Left lobe of liver (tissue), 2 donors: ENCODE measurements around the gene TTC28. TPM values are rescaled to one million over a fixed set of nuclear protein-coding genes. Genes with fewer than 3 reads are reported as not detected.

Source experiments
- ATAC-seq: fragments of 200-7000 bp; cut with Tn5 transposase; one replicate; pipeline ENCODE4 v1.9.1; 2020; ENCODE audit warnings: mild to moderate bottlenecking, moderate library complexity
- DNase-seq: peaks from one replicate; pipeline ENCODE4 v3.0.0-alpha.2; 2020; ENCODE audit warnings: low spot score
- total RNA-seq: library from RNA; stranded (reverse); gene quantifications from one replicate; pipeline ENCODE4 v1.2.1, GENCODE V29; 2021
- donor health status: DM: no; HTN: no; CAD: no; lungs with moderate emphysema.
- donor health status: DM: no; HTN: yes; CAD: no.

Gene TTC28
- total RNA-seq, 1 donor from 2014 or later, result 12.3 TPM

DNA sequence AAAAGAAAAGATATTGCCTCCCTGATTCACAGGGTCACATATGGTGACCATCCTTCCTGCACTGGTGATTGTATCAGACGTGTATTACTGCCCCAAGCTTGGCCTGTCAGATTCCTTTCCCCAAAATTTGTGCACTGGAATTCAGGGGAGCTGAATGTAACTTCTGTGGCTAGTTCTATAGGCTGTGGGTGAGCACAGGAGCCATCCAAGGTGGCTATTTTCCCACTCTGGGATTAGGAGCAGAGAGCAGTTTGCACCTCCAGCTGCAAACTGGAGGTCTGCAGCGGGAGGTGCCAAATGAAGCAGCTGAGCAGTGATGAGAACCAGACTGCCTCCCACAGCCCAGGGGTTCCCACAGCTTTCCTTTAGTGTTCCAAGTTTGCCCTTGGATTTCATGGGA lies 636.4 kb downstream of the TTC28 start:
- ATAC-seq, result no peak
- DNase-seq, result no peak

DNA sequence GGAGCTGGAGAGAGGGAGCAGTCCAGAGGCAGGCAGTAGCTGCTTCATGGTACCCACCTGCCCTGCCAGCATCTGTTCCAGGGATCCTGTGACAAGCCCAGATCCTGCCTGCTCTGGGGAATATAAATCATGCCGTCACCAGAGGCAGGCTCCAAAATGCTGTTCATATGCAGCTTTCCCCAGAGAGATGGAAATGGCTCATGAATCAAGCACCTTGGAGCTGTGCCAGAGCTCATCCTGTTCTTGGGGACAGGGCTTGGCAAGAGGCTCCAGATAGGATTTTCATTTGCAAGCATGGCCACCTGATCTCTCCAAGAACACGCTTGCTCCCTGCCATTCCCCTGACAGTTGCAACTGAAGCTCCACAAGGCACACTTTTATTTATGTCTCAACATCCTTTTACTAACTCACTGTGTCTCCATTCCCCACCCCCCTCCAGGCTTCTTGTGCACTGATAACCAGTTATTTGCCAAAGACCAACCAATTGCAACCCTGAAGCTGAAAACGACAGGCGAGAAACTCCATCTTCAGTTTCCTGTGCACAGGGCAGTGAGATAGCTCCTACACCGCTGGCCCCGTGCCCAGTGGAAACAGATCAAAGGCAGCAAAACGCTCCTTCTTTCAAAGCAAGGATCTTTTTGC lies 644.8 kb downstream of the TTC28 start:
- peak; percentile 62 for DNase-seq
- ATAC-seq, result peak; percentile 64

DNA sequence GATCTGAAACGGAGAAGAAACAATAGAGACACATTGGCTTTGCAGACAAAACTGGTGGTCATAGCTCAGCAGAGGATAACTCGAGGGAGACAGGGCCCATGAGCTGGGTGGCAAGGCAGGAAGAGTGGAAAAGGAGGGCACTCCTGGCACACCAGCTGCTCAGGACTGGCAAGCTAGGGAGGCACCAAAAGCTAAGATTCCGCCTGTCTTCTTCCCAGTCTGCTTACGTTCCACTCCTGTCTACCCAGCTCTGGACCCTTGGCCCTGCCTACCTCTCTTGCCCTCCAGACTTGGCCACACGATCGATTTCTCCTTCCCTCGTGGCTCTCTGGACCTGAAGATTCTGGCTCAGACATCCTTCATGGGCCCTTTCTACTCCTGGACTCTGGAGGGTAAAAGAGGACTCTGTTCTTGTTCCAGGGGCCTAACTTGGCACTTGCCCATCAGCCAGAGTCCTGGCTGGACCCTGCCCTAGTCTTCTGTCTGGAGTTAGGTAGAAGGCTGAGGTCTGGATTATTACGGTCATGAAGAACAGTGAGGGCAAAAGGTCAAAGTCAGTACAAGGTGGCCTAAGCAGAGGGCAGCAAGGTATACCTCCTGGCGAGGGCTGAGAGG lies 645.4 kb downstream of the TTC28 start:
- DNase-seq (peak; percentile 34), ATAC-seq (no peak)

DNA sequence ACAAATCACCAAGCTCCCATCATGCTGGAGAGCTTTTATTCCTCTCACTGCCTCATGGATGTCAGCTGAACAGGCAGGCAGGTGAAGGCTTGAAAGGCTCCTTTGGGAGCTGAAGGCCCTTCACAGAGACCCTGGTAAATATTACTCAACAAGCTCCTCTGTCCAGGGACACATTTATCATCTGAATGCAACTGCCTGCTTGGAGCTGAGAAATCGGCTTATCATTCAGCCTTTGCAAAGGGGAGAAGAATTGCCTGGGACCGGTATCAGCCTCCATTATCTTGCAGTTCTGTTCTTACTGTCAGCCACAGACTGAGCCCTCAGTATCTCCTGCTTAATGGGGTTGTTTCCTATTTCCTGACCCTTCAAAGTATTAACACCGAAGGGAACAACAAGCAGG lies 646.8 kb downstream of the TTC28 start:
- ATAC-seq, result no peak
- peak; percentile 14 for DNase-seq

DNA sequence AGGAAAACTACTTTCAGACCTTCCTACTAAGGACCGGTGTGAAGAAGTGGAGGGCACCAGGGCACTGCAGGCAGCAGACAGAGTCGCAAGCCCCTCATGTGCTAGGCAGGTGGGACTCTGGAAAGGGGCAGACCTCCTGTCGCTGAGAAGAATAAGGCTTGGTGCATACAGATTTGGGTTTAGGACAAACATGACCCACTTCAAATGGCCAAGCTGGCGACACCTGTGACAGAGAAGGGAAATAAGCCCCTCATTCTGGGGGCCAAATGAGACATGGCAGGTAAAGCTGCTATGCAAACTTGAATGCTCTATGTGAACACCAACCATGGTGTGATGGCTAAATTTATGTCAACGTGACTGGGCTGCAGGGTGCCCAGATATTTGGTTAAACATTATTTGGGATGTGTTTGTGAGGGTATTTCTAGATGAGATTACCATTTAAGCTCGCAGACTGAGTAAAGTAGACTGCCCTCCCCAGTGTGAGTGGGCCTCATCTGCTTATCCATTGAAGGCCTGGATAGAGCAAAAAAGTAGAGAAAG lies 648.2 kb downstream of the TTC28 start:
- DNase-seq, result peak; percentile 21
- no peak for ATAC-seq

DNA sequence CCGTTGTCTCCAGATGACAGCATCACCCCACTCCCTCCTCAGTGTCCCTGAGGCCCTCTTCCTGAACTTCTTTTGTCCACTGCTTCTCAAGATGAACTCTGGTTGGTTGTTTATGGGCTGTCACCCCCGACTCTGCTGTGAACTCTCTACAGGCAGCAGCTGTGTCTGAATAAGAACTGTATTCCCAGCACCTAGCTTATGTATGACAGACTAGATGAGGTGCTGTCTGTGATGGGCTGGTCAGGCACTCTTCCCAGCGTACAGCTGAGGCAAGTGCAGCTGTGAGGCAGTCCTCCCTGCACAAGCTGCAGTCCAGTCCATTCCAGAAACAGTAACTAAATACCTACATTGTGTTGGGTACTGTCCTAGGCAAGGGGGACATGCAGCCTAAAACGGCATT lies 649.2 kb downstream of the TTC28 start:
- no peak for ATAC-seq
- DNase-seq, result peak; percentile 18

DNA sequence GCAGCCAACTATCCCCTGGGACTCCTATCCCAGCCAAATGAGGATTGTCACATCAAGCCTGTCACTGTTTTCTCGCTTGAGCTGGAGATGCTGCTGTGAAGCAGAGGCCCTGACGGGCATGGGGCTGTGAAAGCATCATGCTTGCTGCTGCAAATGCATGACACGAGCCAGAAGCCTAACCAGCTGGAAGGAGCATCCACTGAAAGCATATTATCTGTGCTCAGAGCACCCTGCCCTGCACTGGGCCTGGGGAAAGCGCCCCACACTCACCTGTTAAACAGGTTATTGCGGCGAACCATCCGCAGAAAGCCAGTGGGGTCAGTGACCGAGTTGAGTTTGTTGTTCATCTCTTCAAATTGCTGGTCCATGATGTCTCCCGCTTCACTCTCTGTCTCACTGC lies 649.7 kb downstream of the TTC28 start:
- ATAC-seq, result no peak
- DNase-seq, result peak; percentile 35

DNA sequence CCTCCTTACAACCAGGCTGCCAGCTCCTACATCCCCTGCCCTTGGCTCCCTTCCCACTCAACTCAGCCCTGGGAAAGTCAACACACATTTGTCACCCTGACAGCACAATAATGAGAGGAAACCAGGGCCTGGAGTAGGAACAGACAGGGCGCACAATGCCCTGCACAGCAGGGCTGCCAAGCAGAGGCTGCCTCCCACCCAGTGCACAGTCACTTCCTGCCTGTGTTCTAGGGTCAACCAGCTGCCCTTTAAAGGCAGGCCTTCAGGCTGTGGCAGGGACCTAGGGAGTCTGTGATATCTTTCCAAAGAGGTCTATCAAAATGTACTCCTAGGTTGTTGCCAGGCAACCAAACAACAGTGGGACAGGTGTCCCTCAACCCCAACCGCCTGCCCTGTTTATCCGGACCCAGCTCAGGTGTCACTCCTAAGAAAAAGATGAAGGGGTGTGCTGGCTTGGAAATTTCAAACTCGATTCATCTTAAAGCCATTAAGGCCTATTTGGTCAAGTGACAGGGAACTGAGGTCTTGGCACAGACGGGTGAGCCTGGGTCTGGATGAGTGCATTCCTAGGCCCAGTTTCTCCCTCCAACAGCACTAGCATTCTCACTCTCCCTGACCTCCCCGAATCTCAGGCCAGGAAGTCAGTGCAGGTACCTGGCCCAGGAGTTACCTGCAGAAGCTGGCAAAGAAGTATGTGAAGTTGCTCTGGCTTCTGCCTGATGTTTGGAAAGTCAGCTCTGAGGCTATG lies 650.3 kb downstream of the TTC28 start:
- peak; percentile 53 for DNase-seq
- ATAC-seq, result peak; percentile 74

DNA sequence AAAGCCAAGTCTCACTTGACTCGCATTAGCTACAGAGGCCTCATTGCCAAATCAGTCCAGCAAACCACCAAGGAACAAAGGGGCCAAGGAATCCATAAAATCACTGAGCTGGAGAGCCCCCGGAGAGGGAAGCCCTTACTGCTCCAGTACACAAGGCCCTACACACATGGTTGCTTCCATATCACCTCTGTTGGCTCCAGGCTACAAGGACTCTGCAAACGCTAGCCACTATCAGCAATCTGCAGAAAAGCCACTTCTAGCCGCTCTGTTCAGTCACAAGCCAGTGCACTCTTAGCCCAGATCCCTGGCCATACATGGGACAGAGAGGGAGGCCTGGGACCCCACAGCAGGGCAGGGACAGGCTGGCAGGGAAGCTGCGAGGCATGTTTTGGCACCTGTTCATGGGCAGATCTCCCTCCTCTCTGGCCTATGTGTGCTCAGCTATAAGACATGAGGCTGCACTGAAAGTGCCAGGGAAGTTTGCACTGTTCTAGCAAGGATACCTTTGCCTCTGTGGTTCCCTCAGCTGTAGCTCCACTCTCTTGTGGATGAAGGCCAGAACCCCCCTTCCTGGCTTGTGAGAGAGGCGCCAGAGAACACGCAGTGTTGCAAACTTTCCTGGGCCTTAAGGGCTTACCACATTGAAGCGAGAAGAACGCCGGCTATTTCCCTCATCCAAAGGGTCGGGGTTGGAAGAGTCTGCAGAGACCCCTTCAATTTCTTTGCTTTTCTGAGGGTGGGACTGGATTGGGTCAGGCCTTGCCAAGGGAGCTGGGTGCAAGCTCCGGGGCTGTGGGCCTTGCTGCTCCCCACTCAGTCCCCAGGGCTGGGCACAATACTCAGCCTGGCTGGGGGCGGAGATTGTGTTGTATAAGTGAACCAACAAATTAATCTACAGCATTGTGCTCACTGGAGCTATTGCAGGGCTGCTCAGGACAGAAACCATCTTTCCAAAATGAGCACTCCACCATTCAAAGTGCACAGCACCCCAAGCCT lies 651.9 kb downstream of the TTC28 start:
- DNase-seq (peak; percentile 38), ATAC-seq (no peak)

DNA sequence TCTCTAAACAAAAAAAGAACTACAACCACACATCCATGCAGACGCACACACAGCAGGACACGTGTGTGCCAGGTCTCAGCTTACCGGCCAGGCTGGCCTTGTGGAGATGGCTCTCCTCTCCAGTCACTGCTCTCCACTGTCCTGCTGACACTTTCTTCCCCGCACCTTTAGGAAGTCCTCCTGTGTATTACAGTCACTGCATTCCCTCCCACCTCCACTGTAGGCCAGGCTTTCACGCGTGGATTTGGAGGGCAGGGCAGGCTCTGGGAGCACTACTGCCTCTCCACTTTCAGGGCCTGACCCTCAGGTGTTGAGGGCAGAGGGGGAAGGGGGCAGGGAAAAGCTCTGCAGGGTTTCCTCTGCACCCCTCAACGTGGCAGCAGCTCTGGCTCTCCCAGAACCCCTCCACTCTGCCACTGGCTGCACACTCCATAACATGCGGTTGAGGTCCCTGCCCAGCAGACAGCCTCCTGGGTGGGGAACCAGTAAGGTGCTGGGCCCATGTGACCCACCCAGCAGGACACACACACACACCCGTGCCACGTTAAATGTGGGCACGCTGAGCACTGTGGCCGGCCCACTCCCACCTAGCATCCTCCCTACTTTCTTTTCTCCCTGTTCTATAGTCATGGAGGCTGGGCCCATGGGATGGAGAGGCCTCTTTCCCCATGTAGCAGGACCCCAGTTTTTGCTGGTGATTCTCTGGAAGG lies 653.6 kb downstream of the TTC28 start:
- peak; percentile 33 for DNase-seq
- ATAC-seq, result no peak

DNA sequence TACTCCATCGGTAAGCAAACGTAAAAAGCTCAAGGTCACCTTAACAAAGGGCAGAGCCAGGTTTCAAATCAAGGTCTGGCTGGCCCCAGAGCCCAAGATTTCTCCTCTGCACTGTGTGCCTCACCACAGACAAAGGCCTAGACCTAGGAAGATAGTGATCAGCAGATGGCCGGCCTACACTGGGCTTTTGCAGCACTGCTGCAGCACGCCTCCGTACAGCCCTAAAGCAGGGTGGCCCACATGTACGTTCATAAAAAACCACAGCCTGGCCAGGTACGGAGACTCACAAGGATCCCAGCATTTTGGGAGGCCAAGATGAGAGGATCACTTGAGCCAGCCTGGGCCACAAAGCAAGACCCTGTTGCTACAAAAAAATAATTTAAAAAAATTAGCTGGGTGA lies 654.3 kb downstream of the TTC28 start:
- DNase-seq (peak; percentile 5), ATAC-seq (no peak)

DNA sequence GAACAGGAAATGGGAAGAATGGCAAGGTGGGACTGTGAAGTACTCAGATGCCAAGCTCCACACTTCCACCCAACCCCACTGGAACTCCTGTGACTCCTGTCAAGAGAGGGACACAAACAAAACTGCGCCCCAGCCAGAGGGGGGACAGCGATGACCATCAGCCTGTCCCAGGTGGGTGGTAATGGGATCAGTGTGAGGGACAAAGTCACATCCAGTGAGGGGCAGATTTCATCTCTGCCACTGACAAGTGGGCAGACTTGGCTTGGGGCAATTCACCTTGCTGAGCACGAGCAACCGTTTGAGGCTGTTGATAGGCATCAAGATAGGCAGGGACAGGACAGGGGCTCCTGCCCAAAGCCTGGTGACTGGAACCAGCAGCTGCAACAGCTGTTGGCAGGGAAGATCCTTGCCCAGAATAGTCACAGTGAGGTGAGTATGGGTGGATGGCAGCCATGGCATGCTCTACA lies 655.2 kb downstream of the TTC28 start:
- ATAC-seq (no peak), DNase-seq (peak; percentile 27)

DNA sequence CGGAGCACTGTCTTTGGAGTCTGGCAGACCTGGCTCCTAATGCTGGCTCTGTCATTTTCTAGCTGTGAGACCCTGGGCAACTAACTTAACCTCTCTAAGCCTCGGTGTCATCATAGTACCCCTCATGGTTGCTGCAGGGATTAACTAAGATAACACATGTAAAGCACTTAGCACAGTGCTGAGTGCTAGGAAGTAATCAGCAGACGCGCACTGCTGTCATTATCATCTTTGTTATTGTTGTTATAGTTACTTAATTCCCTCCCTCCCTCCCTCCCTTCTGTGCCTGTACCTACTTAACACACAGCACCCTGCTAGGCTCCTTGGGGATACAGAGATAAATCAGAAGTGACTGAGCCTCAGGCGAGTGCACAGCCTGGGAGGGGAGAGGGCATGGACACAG lies 655.9 kb downstream of the TTC28 start:
- DNase-seq, result peak; percentile 26
- ATAC-seq, result no peak

DNA sequence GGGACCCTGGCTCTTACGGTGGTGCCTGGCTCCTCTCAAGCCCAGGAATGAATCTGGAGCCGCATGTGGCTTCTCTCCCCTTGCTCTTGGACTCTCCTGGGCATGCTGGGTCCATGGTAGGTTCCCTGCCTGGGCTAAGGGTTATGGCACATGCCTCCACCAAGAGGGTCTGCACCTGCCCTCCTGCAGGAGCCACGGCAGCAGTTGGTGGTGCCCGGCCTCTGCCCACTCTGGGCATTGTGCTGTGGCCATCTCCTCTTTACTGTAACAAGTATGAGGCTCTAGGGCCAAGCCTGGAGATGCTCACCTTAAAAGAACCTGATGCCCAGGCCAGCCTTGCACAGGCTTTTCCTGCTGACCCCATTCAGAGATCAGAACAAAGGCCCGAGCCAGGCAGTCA lies 656.6 kb downstream of the TTC28 start:
- no peak for ATAC-seq

DNA sequence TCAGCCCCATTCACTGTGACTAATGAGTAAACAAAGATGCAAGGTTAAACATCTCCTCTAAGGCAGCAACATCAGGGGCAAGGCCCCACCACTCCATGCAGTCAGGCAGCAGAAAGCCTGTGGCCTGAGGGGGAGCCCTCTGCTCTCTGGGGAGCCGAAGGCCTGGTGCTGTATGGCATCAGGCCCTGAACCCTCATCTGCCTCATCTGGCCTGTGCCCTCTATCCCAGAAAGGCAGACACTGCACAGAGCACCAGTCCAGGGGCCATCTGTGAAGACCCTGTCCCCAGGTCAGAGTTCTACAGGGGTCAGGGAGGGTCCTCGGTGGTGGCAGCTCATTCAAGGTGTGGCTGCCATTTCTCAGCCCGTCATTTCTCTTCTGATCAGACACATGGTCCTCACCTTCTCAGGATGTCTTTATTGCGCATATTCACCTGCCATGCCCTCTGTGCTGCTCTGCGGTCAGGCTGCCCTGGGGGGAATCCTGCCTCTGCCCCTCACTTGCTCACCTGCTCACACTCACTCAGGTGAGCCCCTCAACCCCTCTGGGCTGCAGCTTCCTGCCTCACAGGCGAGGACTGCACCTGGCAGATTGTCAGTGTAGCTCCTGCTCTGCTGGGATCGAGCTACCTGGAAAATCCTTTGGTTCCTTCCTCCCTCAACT lies 657.5 kb downstream of the TTC28 start:
- no peak for ATAC-seq

More for the DNA sequence above, 656.6 kb downstream of the TTC28 start:
- peak; percentile 41 for DNase-seq

DNA sequence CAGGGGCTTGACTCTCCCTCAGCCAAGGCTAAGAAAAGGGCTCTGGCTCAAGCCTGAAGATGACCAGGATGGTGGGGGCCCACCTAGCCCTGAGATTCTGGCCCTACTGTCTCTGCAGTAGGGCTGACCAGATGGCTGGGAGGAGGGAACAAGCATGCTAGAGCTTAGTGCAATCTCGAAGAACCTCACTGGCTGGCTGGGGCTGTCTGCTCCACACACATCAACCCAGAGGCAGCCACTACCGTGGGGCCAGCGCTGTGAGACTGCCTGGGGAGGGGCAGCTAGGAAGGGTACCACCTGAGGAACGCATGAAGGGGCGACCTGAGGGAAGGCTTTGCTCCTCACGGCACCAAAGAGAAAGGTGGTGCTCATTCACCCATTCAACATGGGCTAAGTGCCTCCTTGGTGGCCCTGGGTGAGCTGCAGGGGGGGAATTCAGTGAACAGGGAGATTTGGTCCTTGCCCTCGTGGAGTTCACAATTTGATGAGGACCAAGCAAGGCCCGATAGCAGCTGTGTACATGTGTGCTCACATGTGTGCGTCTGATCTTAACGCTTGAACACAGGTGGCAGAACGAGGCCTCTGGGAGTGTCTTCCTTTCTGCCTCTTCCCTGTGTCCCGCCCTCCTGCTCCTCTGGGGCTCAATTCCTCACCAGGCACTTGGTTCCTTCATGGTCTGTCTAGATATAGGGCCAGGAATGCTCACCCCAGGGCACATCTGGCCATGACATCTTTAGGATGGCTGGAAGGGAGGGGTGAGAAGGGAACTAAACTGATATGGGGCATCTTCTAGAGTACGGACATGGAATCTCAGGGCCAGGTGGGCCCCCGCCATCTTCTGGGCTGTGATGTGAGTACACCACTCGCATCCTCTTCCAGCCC lies 658.3 kb downstream of the TTC28 start:
- ATAC-seq (no peak), DNase-seq (peak; percentile 33)

More for the DNA sequence above, 657.5 kb downstream of the TTC28 start:
- peak; percentile 36 for DNase-seq

DNA sequence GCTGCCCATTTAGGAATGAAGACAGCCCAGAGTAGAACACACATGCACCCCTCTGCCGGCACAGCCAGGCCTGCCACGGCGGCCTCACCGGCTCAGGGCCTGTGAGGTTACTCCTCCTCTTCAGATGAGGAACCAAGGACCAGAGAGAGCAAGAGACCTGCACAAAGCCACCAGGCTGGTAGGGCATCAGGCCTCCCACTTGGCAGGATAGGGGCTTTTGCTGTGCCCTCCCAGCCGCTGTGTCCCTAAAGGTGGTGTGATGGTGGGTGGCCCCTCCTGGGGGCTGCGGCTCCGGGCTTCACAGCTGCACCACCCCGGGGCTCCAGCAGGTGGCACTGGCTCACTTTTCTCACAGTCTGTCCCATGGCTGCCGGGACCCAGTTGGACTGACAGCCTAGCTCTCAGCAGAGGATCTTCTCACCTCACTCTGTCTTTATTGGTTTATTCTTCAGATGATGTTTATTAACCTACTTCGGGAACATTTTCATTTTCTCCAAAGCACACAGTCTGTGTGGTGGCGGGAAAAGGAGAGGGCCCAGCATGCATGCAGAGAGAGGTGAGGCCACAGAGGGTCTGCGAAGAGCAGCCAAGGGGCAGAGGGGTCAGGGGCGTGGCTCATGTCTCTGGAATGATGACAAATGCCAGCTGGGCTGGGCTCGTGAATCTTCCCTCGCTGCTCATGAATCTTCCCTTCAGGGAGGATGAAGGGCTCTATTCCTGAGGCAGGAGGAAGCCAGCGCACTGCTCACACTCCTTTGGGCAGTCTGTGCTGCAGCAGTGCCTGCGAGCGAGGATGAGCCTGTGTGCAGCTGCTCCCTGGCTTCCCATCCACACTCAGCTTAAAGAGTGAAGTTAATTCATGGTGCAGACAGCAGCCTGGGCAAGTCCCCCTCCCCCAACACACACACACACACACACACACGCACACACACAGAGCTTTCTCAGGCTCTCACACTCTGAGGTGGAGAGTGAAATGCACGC lies 659.5 kb downstream of the TTC28 start:
- DNase-seq, result peak; percentile 64
- ATAC-seq, result peak; percentile 89
